Heart right ventricle (tissue), 16 donors: ENCODE measurements around the gene EYS. TPM values are rescaled to one million over a fixed set of nuclear protein-coding genes. Genes with fewer than 3 reads are reported as not detected.

Experiments
- ATAC-seq, 8 donors: fragments of 200-7000 bp; cut with Tn5 transposase; one replicate each; pipeline ENCODE4 v1.9.1; 2020; ENCODE audit warnings: mild to moderate bottlenecking in 8 of 8, moderate library complexity in 8 of 8, moderate number of reproducible peaks in 1 of 8
- DNase-seq, 2 donors: peaks; one replicate each; pipeline ENCODE4 v3.0.0-alpha.2; 2020
- H3K27ac ChIP-seq, 10 donors: fragments of 200-600 bp; sonication (generic) in 2 of 10; one replicate each; pipeline versions ENCODE4 v1.5.0 to v1.8.0; 2020 to 2022; ENCODE audit warnings: mild to moderate bottlenecking in 3 of 10
- H3K27me3 ChIP-seq, 7 donors: fragments of 200-600 bp; one replicate each; pipeline ENCODE4 v1.8.0; 2021 to 2022; ENCODE audit warnings: mild to moderate bottlenecking in 2 of 7
- H3K36me3 ChIP-seq, 9 donors: fragments of 200-600 bp; sonication (generic) in 1 of 9; one replicate each; pipeline versions ENCODE4 v1.5.0 to v1.8.0; 2020 to 2022; ENCODE audit warnings: mild to moderate bottlenecking in 2 of 9
- H3K4me1 ChIP-seq, 9 donors: fragments of 200-600 bp; sonication (generic) in 1 of 9; one replicate each; pipeline versions ENCODE4 v1.5.0 to v1.8.0; 2020 to 2022; ENCODE audit warnings: mild to moderate bottlenecking in 4 of 9
- H3K4me3 ChIP-seq, 10 donors: fragments of 200-600 bp; sonication (generic) in 2 of 10; one replicate each; pipeline versions ENCODE4 v1.5.0 to v1.8.0; 2020 to 2022; ENCODE audit warnings: mild to moderate bottlenecking in 7 of 10, moderate library complexity in 2 of 10
- H3K9me3 ChIP-seq, 11 donors: fragments of 200-600 bp in 10 of 11; sonication (generic) in 2 of 11; one replicate each; pipeline versions ENCODE4 v1.5.0 to v1.8.0; 2013 to 2022; ENCODE audit warnings: mild to moderate bottlenecking in 2 of 11, control low read depth in 1 of 11, moderate library complexity in 1 of 11
- CTCF ChIP-seq, 9 donors: fragments of 200-600 bp; sonication (generic) in 2 of 9; IDR thresholded peaks; one replicate each; pipeline versions ENCODE4 v1.5.0 to v1.8.0; 2021 to 2022; ENCODE audit warnings: antibody characterized with exemption in 9 of 9, mild to moderate bottlenecking in 5 of 9, moderate library complexity in 1 of 9
- WGBS, 2 donors: extraction: QIAGEN DNeasy Blood & Tissue Kit; methylation state at CpG; one replicate each; pipeline ENCODE4 v1.1.7; 2013; ENCODE audit warnings: inconsistent platforms in 1 of 2; 5-methylcytosine and 5-hydroxymethylcytosine counted together
- intact Hi-C, 10 donors: fragments of 100-400 bp; cut with DNase I; formaldehyde crosslinking; loops; one replicate each; pipeline versions ENCODE4 v1.11.1 to v1.14.2; 2022
- polyA plus RNA-seq, 2 donors: library from polyadenylated mRNA; stranded (reverse); fragments of 200-250 nt; gene quantifications; one replicate each; pipeline ENCODE4 v1.2.3, GENCODE V29; 2013
- total RNA-seq, 10 donors: library from RNA; stranded (reverse); fragmentation: NEBNext Ultra II Directional in 3 of 10; extraction: Animal tissue kit (Norgen Biotek cat#: 25700) in 3 of 10; gene quantifications; one replicate each; pipeline versions ENCODE4 v1.2.1 to v1.2.4, GENCODE V29; 2021 to 2023
- donor health status: Arrhythmogenic right ventricular cardiomyopathy.
- donor health status: ischemic (EF 13 %, LVEDD 7.1; RV severe dilation, severe dysfunction).
- donor health status: healthy with polysubstance abuse.
- donor health status: DM: no; HTN: yes; CAD: no.
- donor health status: DM: no; HTN: no; CAD: no.
- donor health status: ischemic (EF 25% LVEDD 6.9; RV normal size, moderate dysfunction).
- donor health status: ischemic (EF 25% LVEDD 5.7; RV mildly dilated, moderate dysfunction).
- donor health status: healthy.
- donor health status: DM: yes; HTN: yes; CAD: no.
- donor health status: Ischemic cardiomyopathy.
- donor health status: ischemic (EF 35%, LVEDD 5.7; RV mildly dilated, moderate dysfunction).
- donor health status: nonischemic (EF 11% LVEDD 7.7; RV severe dilation, severe dysfunction).
- donor health status: DM: yes; HTN: yes; CAD: no.
- donor health status: PGD.
- donor health status: ischemic (EF 29% LVEDD 5.4; RV normal size, mild dysfunction).
- donor health status: nonischemic (EF 23%, LVEDD 6.1; RV moderate dilation, normal function).

The EYS gene
- total and polyA plus RNA-seq, 12 donors: 0.02 to 0.40 (median 0.18) TPM; not detected in 8

GRCh38 chr6:65719101-65719500 is 12.1 kb upstream of the EYS start:
- H3K27me3 ChIP-seq: no peaks in the 10 kb centered on the region
- WGBS, 2 donors: 74 to 82% methylated on average over 3 of the region's 3 CpGs
- peaks cover 0 to 16% (median 0%) of the 10 kb centered on the region in 11 donors for H3K9me3 ChIP-seq
- ATAC-seq (no peak), DNase-seq (no peak)
- H3K4me3 ChIP-seq: no peak overlapping the region
- H3K36me3 ChIP-seq: no peaks in the 10 kb centered on the region
- H3K4me1 ChIP-seq: no peaks in the 10 kb centered on the region
- intact Hi-C loops: no loop called here
- no peak overlapping the region for H3K27ac ChIP-seq
- TF ChIP-seq CTCF (IDR thresholded peaks at IDR 0.05): no peak

GRCh38 chr6:65711531-65711930 is 4.5 kb upstream of the EYS start:
- Histone ChIP-seq H3K4me1 (no peaks in the 10 kb centered on the region), H3K27me3 (no peaks in the 10 kb centered on the region), H3K27ac (no peak overlapping the region), H3K9me3 (peaks cover 0 to under 1% (median 0%) of the 10 kb centered on the region in 11 donors), H3K36me3 (no peaks in the 10 kb centered on the region), H3K4me3 (no peak overlapping the region)
- DNase-seq: no peak
- intact Hi-C loops: no loop called here
- TF ChIP-seq CTCF (IDR thresholded peaks at IDR 0.05): no peak
- no peak for ATAC-seq

GRCh38 chr6:65709099-65709830 is 2.2 kb upstream of the EYS start:
- H3K27ac ChIP-seq: no peak overlapping the region
- no peaks in the 10 kb centered on the region for H3K9me3 ChIP-seq
- no peaks in the 10 kb centered on the region for H3K27me3 ChIP-seq
- H3K36me3 ChIP-seq: no peaks in the 10 kb centered on the region
- intact Hi-C loops: no loop called here
- no peaks in the 10 kb centered on the region for H3K4me1 ChIP-seq
- no peak for DNase-seq
- 96 to 97% methylated on average over 5 of the region's 5 CpGs for WGBS, 2 donors
- no peak overlapping the region for H3K4me3 ChIP-seq
- no peak for ATAC-seq
- no peak for TF ChIP-seq CTCF (IDR thresholded peaks at IDR 0.05)

GRCh38 chr6:65708162-65708561 is 1.1 kb upstream of the EYS start:
- H3K9me3 ChIP-seq: no peaks in the 10 kb centered on the region
- H3K4me1 ChIP-seq: no peaks in the 10 kb centered on the region
- no peak for DNase-seq
- no peak for TF ChIP-seq CTCF (IDR thresholded peaks at IDR 0.05)
- intact Hi-C loops: no loop called here
- H3K27ac ChIP-seq: no peak overlapping the region
- 90 to 94% methylated on average over 1 of the region's 1 CpG for WGBS, 2 donors
- H3K4me3 ChIP-seq: no peak overlapping the region
- ATAC-seq: no peak
- no peaks in the 10 kb centered on the region for H3K36me3 ChIP-seq
- no peaks in the 10 kb centered on the region for H3K27me3 ChIP-seq
